Stomach (tissue), 9 donors: ENCODE results near the gene TNFRSF8. TPM values are rescaled to one million over a fixed set of nuclear protein-coding genes. Genes with fewer than 3 reads are reported as not detected.

Experiments used
- DNase-seq, 2 donors: peaks; one replicate each; pipeline versions ENCODE4 v3.0.0 to v3.0.0-alpha.2; 2013 to 2019
- H3K27ac ChIP-seq, 5 donors: fragments of 200-600 bp in 4 of 5; sonication (generic) in 4 of 5; one replicate each; pipeline ENCODE4 v1.5.1; 2013 to 2019; ENCODE audit warnings: mild to moderate bottlenecking in 1 of 5, moderate library complexity in 1 of 5
- H3K27me3 ChIP-seq, 3 donors: fragments of 200-600 bp; sonication (generic); one replicate each; pipeline ENCODE4 v1.5.1; 2017 to 2019; ENCODE audit warnings: mixed run types in 1 of 3
- H3K36me3 ChIP-seq, 4 donors: fragments of 200-600 bp; sonication (generic); 1 replicate in 3 of 4; 2 replicates in 1 of 4; pipeline ENCODE4 v1.5.1; 2016 to 2019
- H3K4me1 ChIP-seq, 4 donors: fragments of 200-600 bp; sonication (generic); one replicate each; pipeline ENCODE4 v1.5.1; 2016 to 2019
- H3K4me3 ChIP-seq, 4 donors: fragments of 200-600 bp; sonication (generic) in 3 of 4; one replicate each; pipeline ENCODE4 v1.5.1; 2016 to 2019; ENCODE audit warnings: mild to moderate bottlenecking in 1 of 4
- H3K9me3 ChIP-seq, 4 donors: fragments of 200-600 bp; sonication (generic); one replicate each; pipeline ENCODE4 v1.5.1; 2016 to 2019
- CTCF ChIP-seq, 7 experiments: fragments of 450-650 bp in 4 of 7; fragments of 200-600 bp in 3 of 7; sonication (generic) in 3 of 7; IDR thresholded peaks; one replicate each; pipeline ENCODE4 v1.5.1; 2016 to 2019; ENCODE audit warnings: antibody characterized with exemption in 7 of 7, control low read depth in 2 of 7, mild to moderate bottlenecking in 1 of 7
- EP300 ChIP-seq: sonication (generic); formaldehyde crosslinking; IDR thresholded peaks from one replicate; pipeline ENCODE4 v1.6.1; 2017; ENCODE audit warnings: antibody characterized with exemption
- POLR2A ChIP-seq, 4 donors: fragments of 450-650 bp; IDR thresholded peaks; one replicate each; pipeline ENCODE4 v1.6.1; 2016; ENCODE audit warnings: antibody characterized with exemption in 4 of 4, control low read depth in 2 of 4, mild to moderate bottlenecking in 1 of 4, moderate library complexity in 1 of 4
- POLR2AphosphoS5 ChIP-seq, 3 donors: sonication (generic); formaldehyde crosslinking; IDR thresholded peaks; one replicate each; pipeline ENCODE4 v1.6.1; 2016; ENCODE audit warnings: antibody characterized with exemption in 3 of 3
- WGBS, 5 donors: extraction: QIAGEN DNeasy Blood & Tissue Kit in 3 of 5; methylation state at CpG; one replicate each; pipeline versions ENCODE4 v1.1.5 to v1.1.7; 2013 to 2018; 5-methylcytosine and 5-hydroxymethylcytosine counted together
- intact Hi-C: fragments of 100-400 bp; cut with DNase I; formaldehyde crosslinking; loops from one replicate; pipeline ENCODE4 v1.15.1; 2023; ENCODE audit warnings: low total_unique reads
- polyA plus RNA-seq, 3 donors: library from polyadenylated mRNA; stranded (reverse); fragments of 200-250 nt; gene quantifications; one replicate each; pipeline ENCODE4 v1.2.3, GENCODE V29; 2013
- total RNA-seq, 5 donors: library from RNA; depleted of rRNA; stranded (reverse); fragments of >200 nt; gene quantifications; one replicate each; pipeline versions ENCODE4 v1.1.0 to v1.2.3, GENCODE V29; 2014 to 2016
- donor health status: healthy with polysubstance abuse.
- donor health status: Bipolar disorder and iron deficiency.
- donor health status: healthy.

The TNFRSF8 gene
- total and polyA plus RNA-seq, 8 donors, result 0.18 to 2.1 (median 0.88) TPM; not detected in 2

- Histone ChIP-seq H3K9me3 (peaks cover 0 to 5% (median 0%) of the 10 kb centered on the region in 4 donors), H3K27me3 (peaks cover 4 to 47% (median 26%) of the 10 kb centered on the region in 3 donors), H3K4me1 (peaks cover 7 to 12% (median 10%) of the 10 kb centered on the region in 4 donors), H3K36me3 (no peaks in the 10 kb centered on the region), H3K4me3 (no peak overlapping the region), H3K27ac (no peak overlapping the region)
- TF ChIP-seq EP300 (no peak), POLR2A (IDR thresholded peaks at IDR 0.05) (no peak), CTCF (IDR thresholded peaks at IDR 0.05) (no peak), POLR2AphosphoS5 (IDR thresholded peaks at IDR 0.05) (no peak)
- intact Hi-C loops, result no loop called here
- 54 to 77% (median 61%) methylated on average over 6 to 7 of the region's 7 CpGs for WGBS, 5 donors
- no peak for DNase-seq
Observed at GRCh38 chr1:12059722-12060464, 3.2 kb upstream of the TNFRSF8 start.

GRCh38 chr1:12060500-12060899 lies 2.6 kb upstream of the TNFRSF8 start:
- DNase-seq, result no peak
- Histone ChIP-seq H3K27ac (no peak overlapping the region), H3K4me3 (no peak overlapping the region), H3K9me3 (peaks cover 0 to 5% (median 0%) of the 10 kb centered on the region in 4 donors), H3K27me3 (peaks cover 4 to 53% (median 32%) of the 10 kb centered on the region in 3 donors), H3K4me1 (peaks cover 7 to 12% (median 10%) of the 10 kb centered on the region in 4 donors), H3K36me3 (no peaks in the 10 kb centered on the region)
- 90 to 97% (median 95%) methylated on average over 3 of the region's 3 CpGs for WGBS, 5 donors
- intact Hi-C loops, result no loop called here
- TF ChIP-seq POLR2A (IDR thresholded peaks at IDR 0.05) (no peak), POLR2AphosphoS5 (IDR thresholded peaks at IDR 0.05) (no peak), CTCF (IDR thresholded peaks at IDR 0.05) (no peak), EP300 (no peak)

GRCh38 chr1:12064073-12064969 lies 1.2 kb downstream of the TNFRSF8 start:
- Histone ChIP-seq H3K4me1 (peaks cover 7 to 22% (median 11%) of the 10 kb centered on the region in 4 donors), H3K36me3 (no peaks in the 10 kb centered on the region), H3K27me3 (peaks cover 4 to 91% (median 55%) of the 10 kb centered on the region in 3 donors), H3K4me3 (no peak overlapping the region), H3K27ac (no peak overlapping the region), H3K9me3 (peaks cover 0 to 5% (median 0%) of the 10 kb centered on the region in 4 donors)
- DNase-seq, result no peak
- WGBS, 5 donors, result 12 to 18% (median 17%) methylated on average over 10 to 17 of the region's 17 CpGs
- TF ChIP-seq CTCF (IDR thresholded peaks at IDR 0.05) (no peak), POLR2AphosphoS5 (IDR thresholded peaks at IDR 0.05) (no peak), POLR2A (IDR thresholded peaks at IDR 0.05) (no peak), EP300 (no peak)
- intact Hi-C loops, result no loop called here

GRCh38 chr1:12065872-12066271 lies 2.8 kb downstream of the TNFRSF8 start:
- H3K36me3 ChIP-seq, result no peaks in the 10 kb centered on the region
- H3K9me3 ChIP-seq, result no peaks in the 10 kb centered on the region
- 49 to 57% (median 53%) methylated on average over 6 of the region's 6 CpGs for WGBS, 5 donors
- TF ChIP-seq POLR2AphosphoS5 (IDR thresholded peaks at IDR 0.05) (no peak), POLR2A (IDR thresholded peaks at IDR 0.05) (no peak), CTCF (IDR thresholded peaks at IDR 0.05) (no peak), EP300 (no peak)
- no peak for DNase-seq
- no peak overlapping the region for H3K27ac ChIP-seq
- H3K27me3 ChIP-seq, result peaks cover 4 to 95% (median 56%) of the 10 kb centered on the region in 3 donors
- H3K4me1 ChIP-seq, result peaks cover 7 to 22% (median 11%) of the 10 kb centered on the region in 4 donors
- no peak overlapping the region for H3K4me3 ChIP-seq
- intact Hi-C loops, result no loop called here
